HG02852 (cell line): ENCODE data around the gene RRP8.

Source experiments
- ATAC-seq: cut with Tn5 transposase; IDR thresholded peaks from one replicate; pipeline ENCODE4 v1.9.1; 2021; ENCODE audit warnings: mild to moderate bottlenecking, moderate library complexity; ENCODE audit not compliant: unreplicated experiment

Gene RRP8

GRCh38 chr11:6572215-6572614, 31.2 kb downstream of the RRP8 start:
- no peak for ATAC-seq

GRCh38 chr11:6571434-6572008, 31.9 kb downstream of the RRP8 start:
- no peak for ATAC-seq

GRCh38 chr11:6570691-6571427, 32.6 kb downstream of the RRP8 start:
- ATAC-seq = no peak

- ATAC-seq = no peak
These were observed 33.7 kb downstream of the RRP8 start for GRCh38 chr11:6569706-6570105.

GRCh38 chr11:6568191-6568918, 35.1 kb downstream of the RRP8 start:
- no peak for ATAC-seq

GRCh38 chr11:6567371-6567745, 36.1 kb downstream of the RRP8 start:
- ATAC-seq = no peak

GRCh38 chr11:6566704-6567370, 36.6 kb downstream of the RRP8 start:
- no peak for ATAC-seq

GRCh38 chr11:6565988-6566703, 37.3 kb downstream of the RRP8 start:
- ATAC-seq = no peak

- ATAC-seq = no peak
These were observed 38.1 kb downstream of the RRP8 start for GRCh38 chr11:6565325-6565724.

- ATAC-seq = no peak
These were observed 39.7 kb downstream of the RRP8 start for GRCh38 chr11:6563667-6564066.

GRCh38 chr11:6563121-6563619, 40.2 kb downstream of the RRP8 start:
- no peak for ATAC-seq

- no peak for ATAC-seq
These were observed 42.1 kb downstream of the RRP8 start for GRCh38 chr11:6561288-6561687.

GRCh38 chr11:6559369-6559768, 44.0 kb downstream of the RRP8 start:
- no peak for ATAC-seq

- no peak for ATAC-seq
These were observed 45.4 kb downstream of the RRP8 start for GRCh38 chr11:6557761-6558674.

- ATAC-seq = no peak
These were observed 46.4 kb downstream of the RRP8 start for GRCh38 chr11:6557063-6557462.

GRCh38 chr11:6556139-6556949, 47.1 kb downstream of the RRP8 start:
- no peak for ATAC-seq

GRCh38 chr11:6554828-6555706, 48.3 kb downstream of the RRP8 start:
- ATAC-seq = no peak

- no peak for ATAC-seq
These were observed 49.8 kb downstream of the RRP8 start for GRCh38 chr11:6553634-6554033.
